ENCODE results near the gene PBX1.

GRCh38 chr1:164704954-164705353, 146.0 kb downstream of the PBX1 start:
- 0 out of 2 replicates have a peak, but pooled peaks have one; percentile 2 for TF ChIP-seq CTCF (conservative IDR thresholded peaks at IDR 0.05; ENCODE audit: low read depth, low read length)
- no peak for TF ChIP-seq SMC3 (IDR thresholded peaks at IDR 0.05; ENCODE audit: low read depth, low read length)
- no peak for TF ChIP-seq POLR2A (IDR thresholded peaks at IDR 0.05; ENCODE audit: low read depth, low read length)
- no peak for TF ChIP-seq RCOR1 (IDR thresholded peaks at IDR 0.05; ENCODE audit: insufficient replicate concordance, low read length)
- no peak for TF ChIP-seq FOS (IDR thresholded peaks at IDR 0.05; ENCODE audit: low read depth, low read length)
- no peak for TF ChIP-seq MAFK (IDR thresholded peaks at IDR 0.05; ENCODE audit: low read depth, low read length)
- no peak for TF ChIP-seq RFX5 (IDR thresholded peaks at IDR 0.05; ENCODE audit: low read depth, low read length)
- TF ChIP-seq RAD21 (IDR thresholded peaks at IDR 0.05; ENCODE audit: low read length): no peak
- TF ChIP-seq CEBPB (IDR thresholded peaks at IDR 0.05; ENCODE audit: low read depth, low read length): no peak
- TF ChIP-seq BHLHE40 (IDR thresholded peaks at IDR 0.05; ENCODE audit: low read depth, low read length): no peak
- TF ChIP-seq USF2 (IDR thresholded peaks at IDR 0.05; ENCODE audit: low read depth, low read length): no peak
- no peak for TF ChIP-seq MAZ (IDR thresholded peaks at IDR 0.05; ENCODE audit: borderline replicate concordance, low read depth, low read length)
- TF ChIP-seq CHD1 (IDR thresholded peaks at IDR 0.05; ENCODE audit: low read depth, low read length): no peak
